Astrocyte of the spinal cord (primary cell): ENCODE measurements around the gene KRT77.
"Not testable (repeated sequence)": the region's sequence is repeated elsewhere in the genome, so short reads cannot be mapped to it uniquely, and the experiment has no call there.

Source experiments
- DNase-seq: peaks from one replicate; pipeline ENCODE4 v3.0.0; 2011; ENCODE audit warnings: low read depth, low spot score
- H3K4me3 ChIP-seq: 2 replicates; pipeline ENCODE4 v1.5.1; 2011; ENCODE audit warnings: low read depth, mild to moderate bottlenecking, low read length, moderate library complexity
- CTCF ChIP-seq: IDR thresholded peaks from 2 replicates; pipeline ENCODE4 v1.5.1; 2012; ENCODE audit warnings: low read depth, mild to moderate bottlenecking, low read length, inconsistent platforms
- in situ Hi-C: cut with HindIII; loops from 2 replicates; pipeline ENCODE4 v1.10.0; 2017; ENCODE audit warnings: low sequenced_read_pairs

Gene KRT77

DNA sequence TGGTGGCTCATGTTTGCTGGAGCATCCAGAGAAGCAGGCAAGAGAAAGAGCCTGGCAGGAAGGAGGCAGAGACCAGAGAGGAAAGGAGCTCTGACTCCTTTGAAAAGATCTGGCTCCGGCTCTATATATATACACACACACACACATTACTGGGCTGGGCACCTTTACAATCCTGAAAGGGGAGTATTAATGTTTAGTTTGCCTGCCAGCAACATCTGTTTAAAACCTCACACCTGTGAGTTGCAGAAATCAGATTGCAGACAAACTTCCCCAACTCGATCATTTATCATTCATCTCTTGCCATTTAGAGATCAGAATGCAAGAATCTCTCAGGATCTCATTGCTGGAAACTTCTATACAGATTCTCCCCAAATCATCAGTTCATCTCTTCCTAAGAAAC is at the start of gene KRT77:
Gene KRT77, minus strand, starts transcription at position 101 of the 400 bp plus-strand sequence. Its CDS starts 90 bp downstream, at position 11.
- no peak for TF ChIP-seq CTCF
- H3K4me3 ChIP-seq = no peak within 1 kb of the TSS
- no peak for DNase-seq
- in situ Hi-C loops = no loop called here

DNA sequence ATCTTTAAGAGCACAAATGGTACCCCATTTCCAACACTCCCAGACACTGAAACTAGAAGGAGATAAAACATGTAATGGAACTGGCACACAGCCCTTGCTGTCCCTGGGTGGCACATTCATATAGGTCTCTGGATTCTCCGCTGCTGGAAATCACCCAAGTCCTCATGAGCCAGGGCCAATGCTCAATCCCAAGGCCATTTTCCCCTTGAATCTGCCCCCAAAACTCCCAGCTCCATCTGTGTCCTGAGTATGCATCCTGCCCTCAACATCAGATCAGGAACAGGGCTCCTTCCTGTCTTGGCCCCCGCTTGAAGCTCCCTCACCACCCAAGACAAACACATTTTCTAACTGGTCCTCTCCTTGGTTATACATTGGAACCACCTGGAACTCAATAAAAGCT is 49.2 kb upstream of the KRT77 start:
- H3K4me3 ChIP-seq = no peak overlapping the region
- DNase-seq = no peak
- in situ Hi-C loops = no loop called here
- no peak for TF ChIP-seq CTCF

- no peak for DNase-seq
- H3K4me3 ChIP-seq = no peak overlapping the region
- in situ Hi-C loops = no loop called here
- no peak for TF ChIP-seq CTCF
These were observed 48.5 kb upstream of the KRT77 start for GRCh38 chr12:52751795-52752194.

- H3K4me3 ChIP-seq, in situ Hi-C loops, DNase-seq: not testable (repeated sequence)
These were observed 47.2 kb upstream of the KRT77 start for GRCh38 chr12:52750532-52750931.

DNA sequence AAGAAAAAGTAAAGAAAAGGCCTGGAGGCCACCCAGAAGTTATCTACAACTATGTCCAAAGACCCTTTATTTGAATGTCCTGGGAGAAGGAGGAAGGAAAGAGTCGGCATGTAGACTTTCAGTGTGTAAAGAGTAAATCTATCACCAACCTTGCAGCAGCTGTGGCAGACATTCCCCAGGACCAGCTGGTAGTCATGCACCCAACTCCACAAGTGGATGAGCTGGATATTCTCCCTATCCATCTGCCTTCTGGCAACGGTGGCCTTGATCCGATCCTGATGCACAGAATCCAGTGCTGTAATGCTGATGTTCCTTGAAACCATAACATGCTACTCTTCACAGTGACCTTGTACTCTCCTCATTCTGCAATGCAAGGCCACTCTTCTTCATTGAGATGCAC is 46.5 kb upstream of the KRT77 start:
- in situ Hi-C loops = no loop called here
- no peak for TF ChIP-seq CTCF
- DNase-seq = no peak
- no peak overlapping the region for H3K4me3 ChIP-seq

- no peak overlapping the region for H3K4me3 ChIP-seq
- in situ Hi-C loops = no loop called here
- DNase-seq = no peak
- no peak for TF ChIP-seq CTCF
These were observed 45.3 kb upstream of the KRT77 start for GRCh38 chr12:52748578-52748977.

DNA sequence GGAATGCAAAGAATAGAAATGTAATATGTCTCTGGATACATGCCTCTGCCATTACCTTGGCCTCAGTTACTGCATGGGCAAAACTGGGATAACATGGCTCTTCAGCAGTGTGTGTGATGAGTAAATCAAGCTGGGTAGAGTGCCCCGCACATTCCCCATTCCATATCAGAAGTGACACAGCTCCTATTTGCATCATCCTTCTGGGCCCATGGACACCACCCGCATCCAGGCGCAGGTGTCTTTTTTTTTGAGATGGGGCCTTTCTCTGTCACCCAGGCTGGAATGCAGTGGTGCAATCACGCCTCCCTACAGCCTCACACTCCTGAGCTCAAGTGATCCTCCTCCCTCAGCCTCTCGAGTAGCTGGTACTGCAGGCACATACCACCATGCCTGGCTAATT is 42.2 kb upstream of the KRT77 start:
- no peak for DNase-seq
- in situ Hi-C loops = no loop called here
- no peak overlapping the region for H3K4me3 ChIP-seq
- no peak for TF ChIP-seq CTCF
